GM13977 (cell line): ENCODE measurements around the gene TNIP2.

Experiments used
- DNase-seq: peaks from one replicate; pipeline ENCODE4 v3.0.0; 2012; ENCODE audit warnings: low spot score
- in situ Hi-C: fragments of 300-500 bp; cut with MboI; formaldehyde crosslinking; loops from one replicate; pipeline ENCODE4 v1.12.0; 2022; ENCODE audit warnings: low sequenced_read_pairs, low pct_unique_long_range_greater_than_20kb, mixed read lengths, inconsistent platforms; ENCODE audit not compliant: unreplicated experiment
- TF ChIP-seq, protein P1 (sequence below): IDR thresholded peaks from 2 replicates; pipeline ENCODE4 v1.5.1; 2012; ENCODE audit warnings: mild to moderate bottlenecking, control low read depth; ENCODE audit not compliant: insufficient read depth; ENCODE audit errors: extremely low read depth, missing control alignments

Gene TNIP2

DNA sequence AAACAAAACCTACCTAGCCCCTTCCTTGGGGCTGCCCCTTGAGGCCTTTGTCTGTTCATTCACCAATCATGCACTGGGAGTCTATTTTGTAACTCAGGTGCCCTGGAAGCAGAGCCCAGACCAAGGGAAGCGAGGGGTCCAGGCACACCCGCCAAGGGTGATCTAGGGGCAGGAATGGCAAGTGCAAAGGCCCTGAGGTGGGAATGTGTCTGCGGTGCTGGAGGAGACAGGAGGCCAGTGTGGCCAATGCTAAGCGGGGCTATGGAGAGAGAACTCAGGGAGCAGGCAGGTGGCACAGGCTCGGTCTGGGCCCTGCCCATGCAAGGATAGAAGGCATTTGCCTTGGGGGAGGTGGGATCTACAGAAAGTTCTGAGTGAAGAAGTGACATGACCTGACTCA lies 33.2 kb upstream of the TNIP2 start:
- TF ChIP-seq, protein P1, sequence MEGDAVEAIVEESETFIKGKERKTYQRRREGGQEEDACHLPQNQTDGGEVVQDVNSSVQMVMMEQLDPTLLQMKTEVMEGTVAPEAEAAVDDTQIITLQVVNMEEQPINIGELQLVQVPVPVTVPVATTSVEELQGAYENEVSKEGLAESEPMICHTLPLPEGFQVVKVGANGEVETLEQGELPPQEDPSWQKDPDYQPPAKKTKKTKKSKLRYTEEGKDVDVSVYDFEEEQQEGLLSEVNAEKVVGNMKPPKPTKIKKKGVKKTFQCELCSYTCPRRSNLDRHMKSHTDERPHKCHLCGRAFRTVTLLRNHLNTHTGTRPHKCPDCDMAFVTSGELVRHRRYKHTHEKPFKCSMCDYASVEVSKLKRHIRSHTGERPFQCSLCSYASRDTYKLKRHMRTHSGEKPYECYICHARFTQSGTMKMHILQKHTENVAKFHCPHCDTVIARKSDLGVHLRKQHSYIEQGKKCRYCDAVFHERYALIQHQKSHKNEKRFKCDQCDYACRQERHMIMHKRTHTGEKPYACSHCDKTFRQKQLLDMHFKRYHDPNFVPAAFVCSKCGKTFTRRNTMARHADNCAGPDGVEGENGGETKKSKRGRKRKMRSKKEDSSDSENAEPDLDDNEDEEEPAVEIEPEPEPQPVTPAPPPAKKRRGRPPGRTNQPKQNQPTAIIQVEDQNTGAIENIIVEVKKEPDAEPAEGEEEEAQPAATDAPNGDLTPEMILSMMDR = no peak
- no peak for DNase-seq
- in situ Hi-C loops = no loop called here

- TF ChIP-seq, protein P1 = no peak
- in situ Hi-C loops = no loop called here
- DNase-seq = no peak
Measured at GRCh38 chr4:2788532-2789103, 32.5 kb upstream of the TNIP2 start.

DNA sequence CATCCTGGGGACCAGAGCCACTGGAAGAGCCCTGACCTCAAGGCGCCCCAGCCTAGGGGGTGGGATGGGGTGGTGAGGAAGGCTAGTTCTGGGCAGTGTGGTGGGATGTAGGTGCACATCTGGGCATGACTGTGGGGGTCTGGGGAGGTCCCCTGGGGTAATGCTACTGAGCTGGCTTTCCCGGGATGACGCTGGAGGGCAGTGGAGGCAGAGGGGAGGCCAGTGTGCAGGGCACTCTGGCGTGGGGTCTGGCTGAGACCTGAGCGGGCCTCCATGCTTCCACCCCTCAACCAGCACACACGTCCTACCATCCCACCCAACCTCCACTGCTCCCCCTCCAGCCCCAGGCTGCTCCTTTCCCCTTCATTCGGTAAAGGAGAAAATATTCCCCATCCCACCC lies 32.0 kb upstream of the TNIP2 start:
- in situ Hi-C loops = no loop called here
- DNase-seq = no peak
- TF ChIP-seq, protein P1 = no peak

GRCh38 chr4:2787230-2788100 lies 31.3 kb upstream of the TNIP2 start:
- in situ Hi-C loops = no loop called here
- TF ChIP-seq, protein P1 = peak; percentile 16
- peak; percentile 83 for DNase-seq

DNA sequence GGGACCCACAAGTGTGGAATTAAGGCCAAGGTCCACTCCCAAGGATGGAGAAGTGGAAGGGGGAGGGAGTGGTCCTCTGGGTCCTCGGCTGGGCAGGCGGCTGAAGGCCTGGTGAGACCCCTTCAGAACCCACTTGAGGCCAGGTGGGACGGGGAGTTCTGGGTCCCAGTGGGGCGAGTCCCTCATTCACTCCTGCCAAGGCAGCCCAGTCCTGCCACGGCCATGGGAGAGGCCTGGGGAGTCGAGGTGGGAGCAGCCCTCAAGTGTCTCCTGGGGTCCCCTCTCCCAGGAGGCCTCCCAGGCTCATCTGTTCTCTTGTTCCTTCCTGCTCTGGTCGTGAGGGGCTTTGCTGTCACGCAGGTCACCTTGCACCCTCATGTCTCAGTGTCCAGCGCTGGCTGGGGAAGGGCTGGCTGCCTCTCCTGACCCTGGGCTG lies 30.7 kb upstream of the TNIP2 start:
- DNase-seq = no peak
- TF ChIP-seq, protein P1 = no peak
- in situ Hi-C loops = no loop called here

DNA sequence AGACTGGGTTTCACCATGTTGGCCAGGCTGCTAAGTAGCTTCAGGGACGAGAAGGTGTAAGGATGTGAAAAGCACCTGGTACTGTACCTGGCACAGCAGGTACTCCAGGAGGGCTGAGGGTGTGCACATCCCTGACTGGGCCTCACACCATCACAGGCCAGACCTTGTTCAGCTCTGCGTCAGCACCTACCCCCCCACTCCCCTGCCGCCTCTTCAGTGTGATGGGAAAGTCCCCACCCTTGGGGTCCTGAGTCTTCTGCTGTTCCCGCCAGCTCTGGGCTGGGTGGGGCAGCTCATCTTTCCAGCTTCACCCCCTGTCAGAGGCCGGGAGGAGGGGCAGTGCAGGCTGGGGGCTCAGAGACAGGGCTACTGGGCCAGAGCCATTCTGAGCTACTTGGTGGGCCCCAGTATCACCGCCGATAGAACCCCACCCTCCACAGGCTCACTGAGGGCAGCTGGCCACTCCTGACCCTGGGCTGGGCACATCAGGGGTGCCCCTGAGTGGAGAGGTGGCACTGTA lies 30.1 kb upstream of the TNIP2 start:
- peak; percentile 73 for DNase-seq
- in situ Hi-C loops = no loop called here
- TF ChIP-seq, protein P1 = no peak
